ENCODE measurements around the gene TEAD1.

TEAD1 gene

GRCh38 chr11:12687740-12688139 is 13.5 kb downstream of the TEAD1 start:
- no peak for DNase-seq

- peak; percentile 58 for DNase-seq
Observed at GRCh38 chr11:12689029-12689755, 15.0 kb downstream of the TEAD1 start.

DNA sequence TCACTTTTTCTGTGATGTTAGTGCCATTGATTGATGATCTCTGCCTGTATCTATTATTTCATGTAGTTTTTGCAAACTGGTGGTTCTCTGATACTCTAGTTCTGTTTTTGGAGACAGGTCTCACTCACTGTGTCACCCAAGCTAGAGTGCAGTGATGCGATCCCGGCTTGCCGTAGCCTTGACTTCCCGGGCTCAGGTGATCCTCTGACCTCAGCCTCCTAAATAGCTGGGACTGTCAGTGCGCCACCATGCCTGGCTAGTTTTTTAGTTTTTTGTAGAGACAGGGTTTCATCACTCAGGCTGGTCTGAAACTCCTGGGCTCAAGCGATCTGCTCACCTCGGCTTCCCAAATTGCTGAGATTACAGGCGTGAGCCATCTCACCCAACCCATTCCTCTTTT is 16.4 kb downstream of the TEAD1 start:
- no peak for DNase-seq

- no peak for DNase-seq
Observed at GRCh38 chr11:12691473-12691872, 17.3 kb downstream of the TEAD1 start.

GRCh38 chr11:12692229-12693075 is 18.2 kb downstream of the TEAD1 start:
- DNase-seq: peak; percentile 85

- no peak for DNase-seq
Observed at GRCh38 chr11:12693094-12693478, 18.9 kb downstream of the TEAD1 start.

- DNase-seq: peak; percentile 76
Observed at GRCh38 chr11:12693479-12694182, 19.4 kb downstream of the TEAD1 start.

- DNase-seq: peak; percentile 61
Observed at GRCh38 chr11:12694183-12694531, 19.9 kb downstream of the TEAD1 start.

DNA sequence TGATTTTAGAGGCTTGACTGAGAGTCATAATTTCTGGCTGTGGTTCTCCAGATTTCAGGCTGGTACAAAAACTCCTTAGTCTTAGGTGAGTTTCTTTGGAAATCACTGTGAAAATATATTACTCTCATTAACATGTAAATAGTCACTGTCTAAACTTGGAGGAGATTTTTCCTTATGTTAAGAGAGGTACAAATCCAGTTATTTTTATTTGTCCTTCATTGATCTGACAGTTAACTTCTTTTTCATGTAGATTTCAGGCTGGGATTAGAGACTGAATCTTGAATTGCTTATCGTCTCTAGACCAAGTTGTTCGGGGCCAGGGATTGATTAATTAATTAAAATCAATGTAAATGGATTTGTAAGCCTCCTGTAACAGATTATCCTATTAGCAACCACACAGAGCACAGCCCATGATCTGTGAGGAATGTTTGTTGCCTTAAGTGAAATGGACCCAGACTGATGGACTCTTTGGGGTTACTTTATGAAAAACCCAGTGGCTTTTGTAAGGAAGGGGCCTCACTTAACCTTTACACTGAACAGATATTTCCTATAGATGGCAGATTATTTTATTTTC is 21.1 kb downstream of the TEAD1 start:
- no peak for DNase-seq

- DNase-seq: no peak
Observed at GRCh38 chr11:12695873-12696272, 21.7 kb downstream of the TEAD1 start.

- DNase-seq: no peak
Observed at GRCh38 chr11:12696911-12697581, 22.8 kb downstream of the TEAD1 start.

- DNase-seq: no peak
Observed at GRCh38 chr11:12698048-12698447, 23.8 kb downstream of the TEAD1 start.

- no peak for DNase-seq
Observed at GRCh38 chr11:12701811-12702592, 27.8 kb downstream of the TEAD1 start.

- no peak for DNase-seq
Observed at GRCh38 chr11:12702999-12703453, 28.8 kb downstream of the TEAD1 start.

DNA sequence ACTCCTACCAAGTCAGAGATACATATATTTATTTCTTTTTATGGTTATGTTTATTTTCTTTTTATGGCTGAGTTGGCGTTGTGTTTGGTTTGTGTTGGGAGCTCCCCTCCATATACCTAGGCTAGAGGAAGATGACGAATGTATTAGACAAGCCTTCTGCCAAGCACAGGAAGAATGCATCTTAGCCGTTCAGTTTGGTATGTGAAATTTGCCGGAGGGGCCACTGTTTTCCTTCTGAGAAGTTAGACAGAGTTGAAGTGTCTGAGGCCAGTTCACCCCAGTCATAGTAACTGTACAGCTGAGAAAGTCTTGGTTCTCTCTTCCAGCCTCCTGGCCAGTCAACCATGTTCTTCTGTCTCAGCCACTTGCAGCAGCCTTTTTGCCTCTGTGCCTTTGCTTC is 29.8 kb downstream of the TEAD1 start:
- DNase-seq: no peak

DNA sequence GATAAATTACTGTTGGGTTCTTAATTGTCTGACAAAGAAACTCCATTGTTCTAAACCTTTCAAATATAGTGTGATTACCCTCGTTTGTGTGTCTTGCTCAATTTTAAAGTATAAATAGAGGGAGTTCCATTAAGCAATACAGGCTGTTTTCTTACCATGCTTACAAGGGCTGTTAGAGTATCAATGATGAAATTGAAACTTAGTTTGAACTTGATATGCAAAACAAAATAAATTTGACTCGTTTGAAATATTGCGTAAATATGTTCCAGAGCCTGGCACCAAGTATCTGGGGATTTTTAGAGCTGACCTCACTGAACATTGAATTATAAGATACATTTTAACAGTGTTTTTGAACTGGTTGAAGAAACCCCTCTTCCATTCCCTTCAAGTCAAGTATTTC is 31.7 kb downstream of the TEAD1 start:
- DNase-seq: no peak

DNA sequence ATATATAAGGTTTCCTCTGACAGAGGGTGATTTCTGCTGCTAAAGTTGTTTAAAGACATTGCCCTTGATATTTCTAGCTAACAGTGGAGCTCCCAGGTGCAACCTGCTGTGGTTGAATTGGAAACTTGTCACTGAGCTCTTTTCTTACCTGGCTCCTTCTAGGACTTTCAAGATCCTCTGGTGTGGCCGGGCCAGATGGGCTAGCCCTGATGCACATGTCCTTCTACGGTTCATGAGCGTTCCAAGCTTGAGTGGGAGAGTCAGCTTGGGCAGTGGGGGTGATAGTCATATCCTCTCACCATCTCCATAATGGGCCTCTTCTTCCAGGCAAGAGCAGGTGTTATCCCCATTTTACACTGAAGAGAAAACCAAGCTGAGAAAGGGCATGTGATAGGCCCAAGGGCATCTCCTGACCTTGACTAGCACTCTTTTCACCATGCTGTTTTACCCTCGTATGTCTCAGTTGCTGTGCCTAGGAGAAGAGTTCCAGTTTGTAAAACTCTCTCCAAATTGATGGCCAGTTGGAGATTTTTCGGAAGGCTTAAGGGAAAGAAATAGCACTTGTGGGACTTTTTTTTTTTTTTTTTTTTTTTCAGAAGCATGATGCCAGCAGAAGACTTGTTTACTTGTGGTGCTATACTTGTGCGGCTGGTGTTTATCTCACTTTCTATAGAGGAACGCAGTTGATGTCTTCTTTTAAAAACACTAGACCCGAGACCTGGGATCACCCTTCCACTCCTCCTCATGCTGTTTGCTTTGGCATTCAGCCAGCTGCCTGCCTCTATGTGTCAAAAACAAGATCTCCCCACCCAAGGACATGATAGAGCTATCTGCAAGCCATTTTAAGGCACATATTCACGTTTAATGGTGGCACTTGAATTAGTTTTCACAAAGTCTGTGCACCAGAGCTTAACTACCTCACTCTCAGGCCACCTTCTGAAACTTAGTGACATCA is 32.6 kb downstream of the TEAD1 start:
- DNase-seq: no peak

DNA sequence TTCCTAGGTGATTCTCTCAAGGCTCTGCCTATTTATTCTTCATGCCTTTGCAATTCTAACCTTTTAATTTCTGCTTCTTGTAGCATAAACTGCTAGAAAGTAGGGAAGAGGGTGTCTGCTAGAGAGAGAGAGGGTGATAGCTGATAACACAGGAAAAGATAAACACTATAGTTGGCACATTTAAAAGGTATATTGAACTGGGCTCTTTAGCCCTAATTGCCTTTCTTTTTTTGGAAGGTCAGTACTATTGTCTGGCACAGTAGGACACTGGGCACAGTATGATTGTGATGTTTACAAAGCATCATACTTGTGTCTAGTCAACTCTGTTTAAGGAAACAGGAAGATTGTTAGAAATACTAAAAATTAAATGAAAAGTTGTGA is 33.3 kb downstream of the TEAD1 start:
- DNase-seq: no peak

DNA sequence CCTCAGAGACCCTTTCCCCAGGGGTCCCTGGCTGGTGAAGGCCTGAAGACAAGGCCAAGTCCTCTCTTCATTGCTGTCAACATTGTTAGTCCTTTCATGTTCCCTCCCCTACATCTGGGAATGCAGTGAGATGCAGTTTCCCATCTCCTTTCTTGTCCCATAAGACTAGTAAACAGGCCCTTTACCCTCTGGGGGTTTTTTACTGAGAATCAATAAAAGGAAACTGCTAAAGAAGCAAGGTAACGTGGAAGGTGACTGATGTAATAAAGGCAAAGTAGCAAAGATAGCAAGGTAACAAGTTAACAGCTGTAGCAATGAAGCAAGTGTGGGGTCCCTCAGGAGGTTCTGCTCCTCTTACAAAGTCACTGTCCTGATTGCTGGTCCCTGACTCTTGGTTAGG is 37.3 kb downstream of the TEAD1 start:
- no peak for DNase-seq

GRCh38 chr11:12712132-12712531 is 37.9 kb downstream of the TEAD1 start:
- no peak for DNase-seq

DNA sequence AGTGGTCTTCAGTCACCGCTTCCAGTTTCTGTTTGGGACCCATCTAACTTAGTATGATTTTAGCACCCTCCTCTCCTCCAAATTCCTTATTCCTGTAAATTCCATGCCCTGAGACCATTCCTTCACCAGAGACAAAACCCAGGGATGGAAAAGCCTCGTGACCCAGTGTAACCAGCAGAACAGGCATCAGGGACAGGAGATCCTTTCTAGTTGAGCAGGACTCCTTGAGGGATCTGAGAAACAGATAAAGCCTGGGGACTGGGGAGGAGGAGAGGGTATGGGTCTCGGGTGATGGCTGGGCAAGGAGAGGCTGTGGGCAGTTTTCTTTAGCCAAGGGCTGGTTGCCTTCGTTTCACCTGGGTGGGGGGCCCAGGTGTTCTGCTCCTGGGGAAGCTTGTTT is 40.9 kb downstream of the TEAD1 start:
- no peak for DNase-seq

Measured in NCI-H446 treated with DMSO at 0.1 percent for 48 hours (cell line).